ENCODE measurements around the gene CLDN20.

CLDN20 gene

DNA sequence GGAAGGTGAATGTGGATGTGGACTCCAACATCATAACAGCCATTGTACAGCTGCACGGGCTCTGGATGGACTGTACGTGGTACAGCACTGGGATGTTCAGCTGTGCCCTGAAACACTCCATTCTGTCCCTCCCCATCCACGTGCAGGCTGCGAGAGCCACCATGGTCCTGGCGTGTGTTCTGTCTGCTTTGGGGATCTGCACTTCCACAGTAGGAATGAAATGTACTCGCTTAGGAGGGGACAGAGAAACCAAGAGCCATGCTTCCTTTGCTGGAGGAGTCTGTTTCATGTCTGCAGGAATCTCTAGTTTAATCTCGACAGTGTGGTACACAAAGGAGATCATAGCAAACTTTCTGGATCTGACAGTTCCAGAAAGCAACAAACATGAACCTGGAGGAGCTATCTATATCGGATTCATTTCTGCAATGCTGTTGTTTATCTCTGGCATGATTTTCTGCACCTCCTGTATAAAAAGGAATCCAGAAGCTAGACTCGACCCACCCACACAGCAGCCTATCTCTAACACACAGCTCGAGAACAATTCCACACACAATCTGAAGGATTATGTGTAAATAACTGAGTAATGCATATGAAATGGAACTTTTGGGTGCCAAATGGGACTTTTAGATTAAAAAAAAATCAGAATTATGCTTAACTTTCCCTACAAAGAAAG lies 12.1 kb downstream of the CLDN20 start:
- H3K27ac ChIP-seq (replicated peaks) = no peak overlapping the region

GRCh38 chr6:155276638-155277037 lies 12.8 kb downstream of the CLDN20 start:
- Histone ChIP-seq H3K4me3 (replicated peaks; ENCODE audit: insufficient read depth, low read length) (no peak overlapping the region), H3K27ac (replicated peaks) (no peak overlapping the region), H3K27me3 (ENCODE audit: insufficient read depth, poor library complexity, severe bottlenecking) (no peaks in the 10 kb centered on the region)
- no peak for DNase-seq (ENCODE audit: low read depth in 1 of 2, low spot score in 1 of 2)
- TF ChIP-seq, protein P1, sequence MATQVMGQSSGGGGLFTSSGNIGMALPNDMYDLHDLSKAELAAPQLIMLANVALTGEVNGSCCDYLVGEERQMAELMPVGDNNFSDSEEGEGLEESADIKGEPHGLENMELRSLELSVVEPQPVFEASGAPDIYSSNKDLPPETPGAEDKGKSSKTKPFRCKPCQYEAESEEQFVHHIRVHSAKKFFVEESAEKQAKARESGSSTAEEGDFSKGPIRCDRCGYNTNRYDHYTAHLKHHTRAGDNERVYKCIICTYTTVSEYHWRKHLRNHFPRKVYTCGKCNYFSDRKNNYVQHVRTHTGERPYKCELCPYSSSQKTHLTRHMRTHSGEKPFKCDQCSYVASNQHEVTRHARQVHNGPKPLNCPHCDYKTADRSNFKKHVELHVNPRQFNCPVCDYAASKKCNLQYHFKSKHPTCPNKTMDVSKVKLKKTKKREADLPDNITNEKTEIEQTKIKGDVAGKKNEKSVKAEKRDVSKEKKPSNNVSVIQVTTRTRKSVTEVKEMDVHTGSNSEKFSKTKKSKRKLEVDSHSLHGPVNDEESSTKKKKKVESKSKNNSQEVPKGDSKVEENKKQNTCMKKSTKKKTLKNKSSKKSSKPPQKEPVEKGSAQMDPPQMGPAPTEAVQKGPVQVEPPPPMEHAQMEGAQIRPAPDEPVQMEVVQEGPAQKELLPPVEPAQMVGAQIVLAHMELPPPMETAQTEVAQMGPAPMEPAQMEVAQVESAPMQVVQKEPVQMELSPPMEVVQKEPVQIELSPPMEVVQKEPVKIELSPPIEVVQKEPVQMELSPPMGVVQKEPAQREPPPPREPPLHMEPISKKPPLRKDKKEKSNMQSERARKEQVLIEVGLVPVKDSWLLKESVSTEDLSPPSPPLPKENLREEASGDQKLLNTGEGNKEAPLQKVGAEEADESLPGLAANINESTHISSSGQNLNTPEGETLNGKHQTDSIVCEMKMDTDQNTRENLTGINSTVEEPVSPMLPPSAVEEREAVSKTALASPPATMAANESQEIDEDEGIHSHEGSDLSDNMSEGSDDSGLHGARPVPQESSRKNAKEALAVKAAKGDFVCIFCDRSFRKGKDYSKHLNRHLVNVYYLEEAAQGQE (IDR thresholded peaks at IDR 0.05; ENCODE audit: insufficient replicate concordance, low read depth) = no peak
- TF ChIP-seq SPI1 (IDR thresholded peaks at IDR 0.05; ENCODE audit: borderline replicate concordance, low read depth) (no peak), POLR2AphosphoS5 (IDR thresholded peaks at IDR 0.05; ENCODE audit: low read depth) (no peak), CTCF (IDR thresholded peaks at IDR 0.05; ENCODE audit: insufficient read depth, low read length) (no peak), GABPA (IDR thresholded peaks at IDR 0.05; ENCODE audit: low read depth) (no peak)

More for the DNA sequence above, 12.1 kb downstream of the CLDN20 start:
- no peak for DNase-seq (ENCODE audit: low read depth in 1 of 2, low spot score in 1 of 2)
- no peaks in the 10 kb centered on the region for H3K27me3 ChIP-seq (ENCODE audit: insufficient read depth, poor library complexity, severe bottlenecking)
- no peak for TF ChIP-seq POLR2AphosphoS5 (IDR thresholded peaks at IDR 0.05; ENCODE audit: low read depth)
- TF ChIP-seq, protein P1 (IDR thresholded peaks at IDR 0.05; ENCODE audit: insufficient replicate concordance, low read depth) = no peak
- no peak for TF ChIP-seq SPI1 (IDR thresholded peaks at IDR 0.05; ENCODE audit: borderline replicate concordance, low read depth)
- no peak for TF ChIP-seq CTCF (IDR thresholded peaks at IDR 0.05; ENCODE audit: insufficient read depth, low read length)
- no peak for TF ChIP-seq GABPA (IDR thresholded peaks at IDR 0.05; ENCODE audit: low read depth)
- H3K4me3 ChIP-seq (replicated peaks; ENCODE audit: insufficient read depth, low read length) = no peak overlapping the region

DNA sequence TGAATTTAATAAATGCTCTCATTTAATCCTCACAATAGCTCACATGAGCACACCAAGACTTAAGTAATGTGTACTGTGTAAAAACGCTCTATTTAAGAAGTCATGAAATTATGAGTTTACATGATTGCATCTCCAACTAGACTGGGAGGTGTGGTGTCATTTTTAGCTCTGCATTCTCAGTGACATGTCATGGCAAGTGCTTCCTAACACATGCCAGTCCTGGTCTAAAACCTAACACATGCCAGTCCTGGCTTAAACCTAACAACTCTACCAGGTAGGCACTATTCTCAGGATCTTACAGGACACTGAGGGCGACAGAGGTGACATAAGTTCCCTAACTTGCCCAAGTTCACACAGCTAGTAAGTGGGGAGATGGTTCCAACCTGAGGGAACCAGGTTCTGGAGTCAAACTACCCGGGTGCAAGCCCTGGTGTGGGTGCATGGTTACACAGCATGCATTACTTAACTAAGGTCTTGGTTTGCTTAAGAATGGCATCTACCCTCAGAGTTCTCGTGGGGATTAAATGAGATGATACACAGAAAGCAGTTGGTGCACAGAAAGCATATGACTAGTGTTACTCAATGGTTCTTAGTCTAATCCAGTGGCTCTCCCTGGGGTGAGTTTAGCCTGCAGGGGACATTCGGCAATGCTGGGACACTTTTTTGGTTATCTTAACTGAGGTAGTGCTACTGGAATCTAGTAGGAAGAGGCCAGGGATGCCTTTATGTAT lies 14.7 kb downstream of the CLDN20 start:
- H3K27ac ChIP-seq (replicated peaks) = no peak overlapping the region

More for the DNA sequence above, 14.7 kb downstream of the CLDN20 start:
- no peak overlapping the region for H3K4me3 ChIP-seq (replicated peaks; ENCODE audit: insufficient read depth, low read length)
- DNase-seq (ENCODE audit: low read depth in 1 of 2, low spot score in 1 of 2) = no peak
- H3K27me3 ChIP-seq (ENCODE audit: insufficient read depth, poor library complexity, severe bottlenecking) = no peaks in the 10 kb centered on the region
- TF ChIP-seq SPI1 (IDR thresholded peaks at IDR 0.05; ENCODE audit: borderline replicate concordance, low read depth) (no peak), POLR2AphosphoS5 (IDR thresholded peaks at IDR 0.05; ENCODE audit: low read depth) (no peak), GABPA (IDR thresholded peaks at IDR 0.05; ENCODE audit: low read depth) (no peak), CTCF (IDR thresholded peaks at IDR 0.05; ENCODE audit: insufficient read depth, low read length) (no peak)
- TF ChIP-seq, protein P1 (IDR thresholded peaks at IDR 0.05; ENCODE audit: insufficient replicate concordance, low read depth) = no peak

Data from HL-60 (cell line).